D341Med (cell line): ENCODE measurements around the gene PODXL2.
"Not testable (repeated sequence)": the region's sequence is repeated elsewhere in the genome, so short reads cannot be mapped to it uniquely, and the experiment has no call there.

ENCODE experiments used
- DNase-seq: peaks from one replicate; pipeline ENCODE4 v3.0.0; 2012; ENCODE audit warnings: low spot score

Gene PODXL2

GRCh38 chr3:127674790-127675189, 45.8 kb downstream of the PODXL2 start:
- no peak for DNase-seq

GRCh38 chr3:127675651-127676391, 46.8 kb downstream of the PODXL2 start:
- DNase-seq, result no peak

- no peak for DNase-seq
These were observed 47.5 kb downstream of the PODXL2 start for GRCh38 chr3:127676456-127676855.

GRCh38 chr3:127676921-127677351, 48.0 kb downstream of the PODXL2 start:
- DNase-seq, result no peak

GRCh38 chr3:127677541-127678314, 48.7 kb downstream of the PODXL2 start:
- no peak for DNase-seq

- no peak for DNase-seq
These were observed 49.3 kb downstream of the PODXL2 start for GRCh38 chr3:127678315-127678599.

GRCh38 chr3:127678611-127679533, 49.9 kb downstream of the PODXL2 start:
- DNase-seq, result no peak

- no peak for DNase-seq
These were observed 50.7 kb downstream of the PODXL2 start for GRCh38 chr3:127679534-127680145.

GRCh38 chr3:127680146-127680661, 51.2 kb downstream of the PODXL2 start:
- no peak for DNase-seq

GRCh38 chr3:127680798-127681221, 51.8 kb downstream of the PODXL2 start:
- DNase-seq, result no peak

GRCh38 chr3:127682175-127682554, 53.2 kb downstream of the PODXL2 start:
- DNase-seq, result not testable (repeated sequence)

- DNase-seq, result no peak
These were observed 53.6 kb downstream of the PODXL2 start for GRCh38 chr3:127682561-127682960.

GRCh38 chr3:127684871-127685707, 56.1 kb downstream of the PODXL2 start:
- DNase-seq, result no peak

- no peak for DNase-seq
These were observed 56.9 kb downstream of the PODXL2 start for GRCh38 chr3:127685708-127686511.

- no peak for DNase-seq
These were observed 57.5 kb downstream of the PODXL2 start for GRCh38 chr3:127686512-127686894.

- no peak for DNase-seq
These were observed 58.3 kb downstream of the PODXL2 start for GRCh38 chr3:127687228-127687737.

GRCh38 chr3:127688022-127688415, 59.0 kb downstream of the PODXL2 start:
- no peak for DNase-seq

GRCh38 chr3:127688416-127689265, 59.7 kb downstream of the PODXL2 start:
- DNase-seq, result no peak
